ENCODE data around the gene GAREM2. TPM values are rescaled to one million over a fixed set of nuclear protein-coding genes. Genes with fewer than 3 reads are reported as not detected.
A peak's percentile ranks its signal among the peaks of the same experiment; 100 is the strongest.

Gene GAREM2
- 9.3 and 20.6 TPM in 2 replicates for total RNA-seq (2011; cell fraction: chromatin; rRNA removed; ENCODE audit: low replicate concordance)
- 11.8 and 13.2 TPM in 2 replicates for total RNA-seq (2011; cell fraction: nucleolus; rRNA removed)
- 12.0 and 16.1 TPM in 2 replicates for total RNA-seq (2011; cell fraction: nucleoplasm; rRNA removed)
- 2.5 and 4.7 TPM in 2 replicates for total RNA-seq (2014; rRNA removed)
- 1.3 and 1.7 TPM in 2 replicates for total RNA-seq (2014; rRNA removed; fragmentation: Illumina TruSeq; extraction: Trizol)
- 1.5 and 1.7 TPM in 2 replicates for total RNA-seq (2015; rRNA removed; fragmentation: Illumina TruSeq; extraction: Trizol)
- total RNA-seq (2021): 11.5 and 12.4 TPM in 2 replicates
- polyA plus RNA-seq (2011; rRNA removed): 4.6 and 5.0 TPM in 2 replicates
- 6.3 and 10.6 TPM in 2 replicates for polyA plus RNA-seq (2011; cell fraction: cytosol; rRNA removed)
- polyA plus RNA-seq (2011; cell fraction: nucleus; rRNA removed): 9.6 and 16.4 TPM in 2 replicates
- 6.7 and 10.0 TPM in 2 replicates for polyA plus RNA-seq (2012)
- 5.4 and 6.9 TPM in 2 replicates for polyA plus RNA-seq (2014; fragmentation: Illumina TruSeq; extraction: Trizol)
- 1 to 10 TPM; 1.7 to 2.2 TPM for polyA plus RNA-seq (2014; fragmentation: Nextera tagmentation; extraction: Ambion mirVana)
- polyA plus RNA-seq (2014; rRNA removed): 4.6 and 7.6 TPM in 2 replicates
- 2.9 and 4.5 TPM in 2 replicates for polyA minus RNA-seq (2011; rRNA and poly(A)+ RNA removed)
- 4.6 and 5.2 TPM in 2 replicates for polyA minus RNA-seq (2011; cell fraction: cytosol; rRNA and poly(A)+ RNA removed)
- polyA minus RNA-seq (2011; cell fraction: nucleus; rRNA and poly(A)+ RNA removed): 3.2 and 3.7 TPM in 2 replicates
- Bru-seq, nascent RNA: percentile 62 among the genes with signal in this experiment
- BruChase-seq, experiment 1, labeled RNA remaining after a 2-hour chase: percentile 51 among the genes with signal in this experiment
- BruChase-seq, experiment 2, labeled RNA remaining after a 6-hour chase: percentile 49 among the genes with signal in this experiment
- long read RNA-seq, experiment 1, full-length matches to known transcripts: 3 of 86 reads
- long read RNA-seq, experiment 1, partial matches to known transcripts: 77 of 86 reads
- long read RNA-seq, experiment 1, other reads (novel, unspliced or antisense): 6 of 86 reads
- long read RNA-seq, experiment 2, full-length matches to known transcripts: 2 of 25 reads
- long read RNA-seq, experiment 2, partial matches to known transcripts: 17 of 25 reads
- long read RNA-seq, experiment 2, other reads (novel, unspliced or antisense): 6 of 25 reads
- long read RNA-seq, experiment 3, partial matches to known transcripts: 2 of 4 reads
- long read RNA-seq, experiment 3, other reads (novel, unspliced or antisense): 2 of 4 reads

- in situ Hi-C loops (cut with MboI) (no loop called here), intact Hi-C loops (cut with micrococcal nuclease) (loop anchor here (5.0 kb wide), 1 partner anchor 294 kb away; no protein-coding TSS in a partner anchor)
- H2AFZ ChIP-seq (ENCODE audit: low read depth, low read length): peak within 1 kb of the TSS; percentile 88
- H3K4me2 ChIP-seq (ENCODE audit: insufficient read depth, low read length): peak within 1 kb of the TSS; percentile 46
- no peaks in the 10 kb centered on the region for H3K9me1 ChIP-seq (ENCODE audit: control insufficient read depth, insufficient read depth, low read length)
- H3K27ac ChIP-seq (ENCODE audit: extremely low read depth, low read depth, low read length): no peak within 1 kb of the TSS
- H3K4me1 ChIP-seq (replicated peaks in 1 of 2; ENCODE audit: control insufficient read depth in 2 of 2, insufficient read depth in 2 of 2, low read length in 2 of 2): peaks cover 0 to 43% of the 10 kb centered on the region in 2 experiments; a peak in 2 of 5 replicates
- H3K4me3 ChIP-seq: peak within 1 kb of the TSS; percentile 47
- no peak for FAIRE-seq
- peak in 3 of 4 experiments; percentile 73 to 90 (median 89) for DNase-seq (ENCODE audit: extremely low read depth in 1 of 4, low spot score in 3 of 4)
- H3K27me3 ChIP-seq (ENCODE audit: control insufficient read depth in 2 of 2, insufficient read depth in 2 of 2, low read length in 2 of 2): no peaks in the 10 kb centered on the region
- H3K79me2 ChIP-seq (ENCODE audit: control insufficient read depth, insufficient read depth, low read length): no peaks in the 10 kb centered on the region
- ChIA-PET CTCF (ENCODE audit: low intra/inter-chr PET ratio) (interaction anchor here (1.2 kb wide), 1 partner anchor 11 kb away, joined by 4 read pairs; no protein-coding TSS in a partner anchor), POLR2A (interaction anchor here (0.6 to 1.0 kb wide), 2 partner anchors 18 to 141 kb away, joined by 4 to 5 read pairs; no protein-coding TSS in a partner anchor)
- H4K20me1 ChIP-seq (replicated peaks; ENCODE audit: control insufficient read depth, insufficient read depth, low read length): no peaks in the 10 kb centered on the region
- H3K9me3 ChIP-seq (replicated peaks; ENCODE audit: control insufficient read depth, insufficient read depth, low read depth, low read length): no peaks in the 10 kb centered on the region
- H3K9ac ChIP-seq (ENCODE audit: insufficient read depth in 1 of 2, low read depth in 2 of 2, low read length in 2 of 2): peak within 1 kb of the TSS; percentile 68 to 92; a peak in 3 of 4 replicates
- ATAC-seq: peak; percentile 39
- H3K36me3 ChIP-seq (ENCODE audit: control insufficient read depth, insufficient read depth, low read length): no peaks in the 10 kb centered on the region
- WGBS (ENCODE audit: insufficient coverage, low coverage, missing lambda C conversion rate): 2% methylated on average over 20 of the region's 102 CpGs
- no TSS peak for BruUV-seq (replicated peaks)
- TF ChIP-seq ZNF165 (CRISPR knock-in tag; IDR thresholded peaks at IDR 0.05; ENCODE audit: borderline replicate concordance): no peak
- no peak for TF ChIP-seq SUPT5H (IDR thresholded peaks at IDR 0.05)
- no peak for TF ChIP-seq POLR2H (tag; IDR thresholded peaks at IDR 0.05; ENCODE audit: low read depth)
- TF ChIP-seq NCOA1 (IDR thresholded peaks at IDR 0.05; ENCODE audit: low read depth): no peak
- no peak for TF ChIP-seq ZNF589 (CRISPR knock-in tag; IDR thresholded peaks at IDR 0.05; ENCODE audit: low read depth)
- no peak for TF ChIP-seq KDM2B (CRISPR knock-in tag; IDR thresholded peaks at IDR 0.05)
- no peak for TF ChIP-seq ZNF239 (CRISPR knock-in tag; IDR thresholded peaks at IDR 0.05)
- no peak for TF ChIP-seq SMARCA4 (IDR thresholded peaks at IDR 0.05)
- TF ChIP-seq ZNF696 (CRISPR knock-in tag; conservative IDR thresholded peaks at IDR 0.05): no peak
- no peak for TF ChIP-seq JUNB (CRISPR knock-in tag; conservative IDR thresholded peaks at IDR 0.05)
- no peak for TF ChIP-seq USF1 (CRISPR knock-in tag; IDR thresholded peaks at IDR 0.05)
- TF ChIP-seq RNF219 (CRISPR knock-in tag; IDR thresholded peaks at IDR 0.05): no peak
- no peak for TF ChIP-seq ZSCAN32 (CRISPR knock-in tag; IDR thresholded peaks at IDR 0.05)
- no peak for TF ChIP-seq TEAD1 (CRISPR knock-in tag; IDR thresholded peaks at IDR 0.05)
- no peak for TF ChIP-seq XRCC4 (IDR thresholded peaks at IDR 0.05; ENCODE audit: extremely low read depth, insufficient read depth, insufficient read length)
Observed at GRCh38 chr2:26172871-26173775, at the start of gene GAREM2. TSS of gene GAREM2 (plus strand) at chr2:26173088. CDS start at chr2:26173221, 133 bp downstream.
